ENCODE measurements around the gene PTHLH. TPM values are rescaled to one million over a fixed set of nuclear protein-coding genes. Genes with fewer than 3 reads are reported as not detected.

PTHLH gene
- total RNA-seq, 1 experiment from 2014 or later: 1.3 TPM

DNA sequence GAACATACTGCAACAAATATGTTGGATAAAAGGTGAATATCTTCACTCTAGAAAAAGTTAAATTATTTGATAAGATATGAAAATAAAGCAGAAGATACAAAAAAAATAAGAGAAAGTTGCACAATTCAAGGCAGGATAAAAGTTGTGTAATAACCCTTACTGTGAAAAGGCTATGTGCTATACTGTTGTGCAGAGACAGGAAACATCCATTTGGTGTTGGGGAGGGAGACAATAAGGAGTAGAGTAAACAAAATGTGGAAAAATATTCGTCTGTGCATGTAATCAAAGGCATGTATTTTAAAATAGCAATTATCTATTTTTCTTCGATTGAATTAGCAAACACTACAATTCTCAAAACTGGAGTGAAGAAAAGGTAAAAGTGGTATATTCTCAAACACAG is 34.8 kb downstream of the PTHLH start:
- DNase-seq: no peak
- H3K9me3 Mint-ChIP-seq (ENCODE audit: low read depth, unreplicated experiment): no peaks in the 10 kb centered on the region
- intact Hi-C loops (cut with micrococcal nuclease; ENCODE audit: unreplicated experiment): no loop called here
- CTCF ChIA-PET: no interaction called here
- H3K27ac Mint-ChIP-seq (ENCODE audit: unreplicated experiment): no peak overlapping the region
- no peaks in the 10 kb centered on the region for H3K27me3 Mint-ChIP-seq (ENCODE audit: unreplicated experiment)
- TF ChIP-seq, protein P1, sequence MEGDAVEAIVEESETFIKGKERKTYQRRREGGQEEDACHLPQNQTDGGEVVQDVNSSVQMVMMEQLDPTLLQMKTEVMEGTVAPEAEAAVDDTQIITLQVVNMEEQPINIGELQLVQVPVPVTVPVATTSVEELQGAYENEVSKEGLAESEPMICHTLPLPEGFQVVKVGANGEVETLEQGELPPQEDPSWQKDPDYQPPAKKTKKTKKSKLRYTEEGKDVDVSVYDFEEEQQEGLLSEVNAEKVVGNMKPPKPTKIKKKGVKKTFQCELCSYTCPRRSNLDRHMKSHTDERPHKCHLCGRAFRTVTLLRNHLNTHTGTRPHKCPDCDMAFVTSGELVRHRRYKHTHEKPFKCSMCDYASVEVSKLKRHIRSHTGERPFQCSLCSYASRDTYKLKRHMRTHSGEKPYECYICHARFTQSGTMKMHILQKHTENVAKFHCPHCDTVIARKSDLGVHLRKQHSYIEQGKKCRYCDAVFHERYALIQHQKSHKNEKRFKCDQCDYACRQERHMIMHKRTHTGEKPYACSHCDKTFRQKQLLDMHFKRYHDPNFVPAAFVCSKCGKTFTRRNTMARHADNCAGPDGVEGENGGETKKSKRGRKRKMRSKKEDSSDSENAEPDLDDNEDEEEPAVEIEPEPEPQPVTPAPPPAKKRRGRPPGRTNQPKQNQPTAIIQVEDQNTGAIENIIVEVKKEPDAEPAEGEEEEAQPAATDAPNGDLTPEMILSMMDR (IDR thresholded peaks at IDR 0.05; ENCODE audit: unreplicated experiment): no peak
- H3K4me1 Mint-ChIP-seq (ENCODE audit: low read depth, unreplicated experiment): no peaks in the 10 kb centered on the region
- no peak overlapping the region for H3K4me3 Mint-ChIP-seq (ENCODE audit: low read depth, unreplicated experiment)
- no TSS peak for BruUV-seq (replicated peaks)
- H3K36me3 Mint-ChIP-seq (ENCODE audit: insufficient read depth, unreplicated experiment): no peaks in the 10 kb centered on the region

- Mint-ChIP-seq H3K4me1 (ENCODE audit: low read depth, unreplicated experiment) (no peaks in the 10 kb centered on the region), H3K27me3 (ENCODE audit: unreplicated experiment) (no peaks in the 10 kb centered on the region), H3K36me3 (ENCODE audit: insufficient read depth, unreplicated experiment) (no peaks in the 10 kb centered on the region), H3K4me3 (ENCODE audit: low read depth, unreplicated experiment) (no peak overlapping the region), H3K27ac (ENCODE audit: unreplicated experiment) (no peak overlapping the region), H3K9me3 (ENCODE audit: low read depth, unreplicated experiment) (no peaks in the 10 kb centered on the region)
- intact Hi-C loops (cut with micrococcal nuclease; ENCODE audit: unreplicated experiment): no loop called here
- TF ChIP-seq, protein P1 (IDR thresholded peaks at IDR 0.05; ENCODE audit: unreplicated experiment): no peak
- CTCF ChIA-PET: no interaction called here
- no TSS peak for BruUV-seq (replicated peaks)
- DNase-seq: no peak
Measured at GRCh38 chr12:27936196-27936595, 36.3 kb downstream of the PTHLH start.

- Mint-ChIP-seq H3K27me3 (ENCODE audit: unreplicated experiment) (peaks cover 14% of the 10 kb centered on the region), H3K9me3 (ENCODE audit: low read depth, unreplicated experiment) (no peaks in the 10 kb centered on the region), H3K4me3 (ENCODE audit: low read depth, unreplicated experiment) (no peak overlapping the region), H3K27ac (ENCODE audit: unreplicated experiment) (no peak overlapping the region), H3K4me1 (ENCODE audit: low read depth, unreplicated experiment) (no peaks in the 10 kb centered on the region), H3K36me3 (ENCODE audit: insufficient read depth, unreplicated experiment) (no peaks in the 10 kb centered on the region)
- DNase-seq: no peak
- BruUV-seq (replicated peaks): no TSS peak
- TF ChIP-seq, protein P1 (IDR thresholded peaks at IDR 0.05; ENCODE audit: unreplicated experiment): no peak
- intact Hi-C loops (cut with micrococcal nuclease; ENCODE audit: unreplicated experiment): no loop called here
- CTCF ChIA-PET: no interaction called here
Measured at GRCh38 chr12:27934276-27934675, 38.3 kb downstream of the PTHLH start.

GRCh38 chr12:27931390-27931789 is 41.1 kb downstream of the PTHLH start:
- TF ChIP-seq, protein P1 (IDR thresholded peaks at IDR 0.05; ENCODE audit: unreplicated experiment): no peak
- BruUV-seq (replicated peaks): no TSS peak
- no peak overlapping the region for H3K4me3 Mint-ChIP-seq (ENCODE audit: low read depth, unreplicated experiment)
- H3K9me3 Mint-ChIP-seq (ENCODE audit: low read depth, unreplicated experiment): no peaks in the 10 kb centered on the region
- DNase-seq: no peak
- no peaks in the 10 kb centered on the region for H3K4me1 Mint-ChIP-seq (ENCODE audit: low read depth, unreplicated experiment)
- H3K27me3 Mint-ChIP-seq (ENCODE audit: unreplicated experiment): peaks cover 42% of the 10 kb centered on the region
- CTCF ChIA-PET: no interaction called here
- intact Hi-C loops (cut with micrococcal nuclease; ENCODE audit: unreplicated experiment): no loop called here
- no peak overlapping the region for H3K27ac Mint-ChIP-seq (ENCODE audit: unreplicated experiment)
- H3K36me3 Mint-ChIP-seq (ENCODE audit: insufficient read depth, unreplicated experiment): no peaks in the 10 kb centered on the region

- intact Hi-C loops (cut with micrococcal nuclease; ENCODE audit: unreplicated experiment): no loop called here
- TF ChIP-seq, protein P1 (IDR thresholded peaks at IDR 0.05; ENCODE audit: unreplicated experiment): no peak
- CTCF ChIA-PET: no interaction called here
- no peaks in the 10 kb centered on the region for H3K9me3 Mint-ChIP-seq (ENCODE audit: low read depth, unreplicated experiment)
- H3K4me3 Mint-ChIP-seq (ENCODE audit: low read depth, unreplicated experiment): no peak overlapping the region
- no peaks in the 10 kb centered on the region for H3K4me1 Mint-ChIP-seq (ENCODE audit: low read depth, unreplicated experiment)
- H3K27me3 Mint-ChIP-seq (ENCODE audit: unreplicated experiment): peaks cover 53% of the 10 kb centered on the region
- no peak for DNase-seq
- no peak overlapping the region for H3K27ac Mint-ChIP-seq (ENCODE audit: unreplicated experiment)
- H3K36me3 Mint-ChIP-seq (ENCODE audit: insufficient read depth, unreplicated experiment): no peaks in the 10 kb centered on the region
- no TSS peak for BruUV-seq (replicated peaks)
Measured at GRCh38 chr12:27927347-27927746, 45.2 kb downstream of the PTHLH start.
